Tibial artery (tissue), 4 donors: ENCODE measurements around the gene TBCD.

Source experiments
- DNase-seq, 2 donors: peaks; one replicate each; pipeline ENCODE4 v3.0.0-alpha.2; 2019
- H3K27ac ChIP-seq, 2 donors: fragments of 200-600 bp; sonication (generic) in 1 of 2; 1 replicate in 1 of 2; 2 replicates in 1 of 2; pipeline ENCODE4 v1.5.1; 2018 to 2019; ENCODE audit warnings: mild to moderate bottlenecking in 1 of 2
- H3K27me3 ChIP-seq, 2 donors: fragments of 200-600 bp; sonication (generic) in 1 of 2; one replicate each; pipeline versions ENCODE4 v1.5.1 to v1.6.0; 2016 to 2019
- H3K36me3 ChIP-seq, 3 donors: fragments of 200-600 bp; sonication (generic) in 2 of 3; one replicate each; pipeline ENCODE4 v1.5.1; 2016 to 2019; ENCODE audit warnings: mild to moderate bottlenecking in 2 of 3
- H3K4me1 ChIP-seq, 4 donors: fragments of 200-600 bp; sonication (generic) in 2 of 4; 1 replicate in 3 of 4; 2 replicates in 1 of 4; pipeline ENCODE4 v1.5.1; 2016 to 2019
- H3K4me3 ChIP-seq, 2 donors: fragments of 200-600 bp; sonication (generic) in 1 of 2; 1 replicate in 1 of 2; 2 replicates in 1 of 2; pipeline ENCODE4 v1.5.1; 2018 to 2019; ENCODE audit warnings: mild to moderate bottlenecking in 2 of 2
- H3K9me3 ChIP-seq, 3 donors: fragments of 200-600 bp; sonication (generic) in 1 of 3; one replicate each; pipeline ENCODE4 v1.5.1; 2016 to 2019
- intact Hi-C: fragments of 100-400 bp; cut with DNase I; formaldehyde crosslinking; loops from one replicate; pipeline ENCODE4 v1.15.0; 2023; ENCODE audit warnings: low total_unique reads
- TF ChIP-seq, protein P1 (sequence below), 2 experiments: fragments of 200-600 bp in 1 of 2; fragments of 450-650 bp in 1 of 2; IDR thresholded peaks; one replicate each; pipeline ENCODE4 v1.5.1; 2017 to 2019; ENCODE audit warnings: antibody characterized with exemption in 2 of 2, mild to moderate bottlenecking in 1 of 2, moderate library complexity in 1 of 2

TBCD gene

GRCh38 chr17:82881900-82882714 lies 130.2 kb downstream of the TBCD start:
- TF ChIP-seq, protein P1, sequence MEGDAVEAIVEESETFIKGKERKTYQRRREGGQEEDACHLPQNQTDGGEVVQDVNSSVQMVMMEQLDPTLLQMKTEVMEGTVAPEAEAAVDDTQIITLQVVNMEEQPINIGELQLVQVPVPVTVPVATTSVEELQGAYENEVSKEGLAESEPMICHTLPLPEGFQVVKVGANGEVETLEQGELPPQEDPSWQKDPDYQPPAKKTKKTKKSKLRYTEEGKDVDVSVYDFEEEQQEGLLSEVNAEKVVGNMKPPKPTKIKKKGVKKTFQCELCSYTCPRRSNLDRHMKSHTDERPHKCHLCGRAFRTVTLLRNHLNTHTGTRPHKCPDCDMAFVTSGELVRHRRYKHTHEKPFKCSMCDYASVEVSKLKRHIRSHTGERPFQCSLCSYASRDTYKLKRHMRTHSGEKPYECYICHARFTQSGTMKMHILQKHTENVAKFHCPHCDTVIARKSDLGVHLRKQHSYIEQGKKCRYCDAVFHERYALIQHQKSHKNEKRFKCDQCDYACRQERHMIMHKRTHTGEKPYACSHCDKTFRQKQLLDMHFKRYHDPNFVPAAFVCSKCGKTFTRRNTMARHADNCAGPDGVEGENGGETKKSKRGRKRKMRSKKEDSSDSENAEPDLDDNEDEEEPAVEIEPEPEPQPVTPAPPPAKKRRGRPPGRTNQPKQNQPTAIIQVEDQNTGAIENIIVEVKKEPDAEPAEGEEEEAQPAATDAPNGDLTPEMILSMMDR (IDR thresholded peaks at IDR 0.05): no peak

GRCh38 chr17:82882715-82883418 lies 131.0 kb downstream of the TBCD start:
- intact Hi-C loops: no loop called here

More at GRCh38 chr17:82881900-82882714, 130.2 kb downstream of the TBCD start:
- intact Hi-C loops: no loop called here
- DNase-seq: peak; percentile 88 to 89
- Histone ChIP-seq H3K4me3 (no peak overlapping the region), H3K9me3 (no peaks in the 10 kb centered on the region), H3K27ac (peak overlapping the region; percentile 21 to 31), H3K36me3 (peaks cover 0 to 9% (median 5%) of the 10 kb centered on the region in 3 donors), H3K27me3 (no peaks in the 10 kb centered on the region), H3K4me1 (peaks cover 6 to 20% (median 11%) of the 10 kb centered on the region in 4 donors)

DNA sequence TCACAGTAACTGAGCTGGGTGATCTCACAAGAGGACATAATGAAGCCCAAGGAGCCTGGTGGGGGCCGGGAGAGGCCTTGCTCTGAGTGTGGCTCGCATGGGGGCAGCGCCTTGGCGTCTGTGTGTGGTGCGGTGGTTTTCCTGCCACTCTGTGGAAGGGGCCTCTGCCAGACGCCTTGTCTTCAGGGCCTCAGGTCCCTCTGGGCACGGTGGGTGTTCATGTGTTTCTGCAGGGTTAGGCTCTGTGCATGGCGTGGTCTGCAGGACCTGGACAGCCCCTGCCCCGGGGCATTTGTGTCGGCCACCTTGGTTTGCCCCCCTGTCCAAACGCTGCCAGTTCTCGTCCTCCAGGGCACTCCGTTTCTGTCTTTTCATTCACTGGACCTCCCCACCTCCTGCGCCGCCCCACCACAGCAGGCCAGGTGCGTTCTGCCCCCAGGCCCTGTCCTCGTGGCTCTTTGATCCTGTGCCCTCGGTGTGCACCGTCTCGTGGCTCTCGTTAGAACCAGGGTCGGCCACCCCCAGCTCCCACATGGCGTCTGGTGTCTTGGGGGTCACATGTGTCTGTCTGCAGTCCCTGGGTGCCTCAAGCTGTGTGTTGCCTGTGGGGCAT lies 131.7 kb downstream of the TBCD start:
- Histone ChIP-seq H3K4me1 (peaks cover 0 to 15% (median 9%) of the 10 kb centered on the region in 4 donors), H3K27me3 (no peaks in the 10 kb centered on the region), H3K9me3 (no peaks in the 10 kb centered on the region), H3K36me3 (peaks cover 0 to 9% (median 5%) of the 10 kb centered on the region in 3 donors), H3K27ac (no peak overlapping the region), H3K4me3 (no peak overlapping the region)
- no peak for DNase-seq
- TF ChIP-seq, protein P1 (IDR thresholded peaks at IDR 0.05): no peak
- intact Hi-C loops: no loop called here

More at GRCh38 chr17:82882715-82883418, 131.0 kb downstream of the TBCD start:
- Histone ChIP-seq H3K27ac (peak overlapping the region in 1 of 2 donors; percentile 21), H3K4me3 (no peak overlapping the region), H3K9me3 (no peaks in the 10 kb centered on the region), H3K4me1 (peaks cover 0 to 15% (median 8%) of the 10 kb centered on the region in 4 donors), H3K36me3 (peaks cover 0 to 9% (median 5%) of the 10 kb centered on the region in 3 donors), H3K27me3 (no peaks in the 10 kb centered on the region)
- TF ChIP-seq, protein P1 (IDR thresholded peaks at IDR 0.05): no peak
- DNase-seq: no peak

DNA sequence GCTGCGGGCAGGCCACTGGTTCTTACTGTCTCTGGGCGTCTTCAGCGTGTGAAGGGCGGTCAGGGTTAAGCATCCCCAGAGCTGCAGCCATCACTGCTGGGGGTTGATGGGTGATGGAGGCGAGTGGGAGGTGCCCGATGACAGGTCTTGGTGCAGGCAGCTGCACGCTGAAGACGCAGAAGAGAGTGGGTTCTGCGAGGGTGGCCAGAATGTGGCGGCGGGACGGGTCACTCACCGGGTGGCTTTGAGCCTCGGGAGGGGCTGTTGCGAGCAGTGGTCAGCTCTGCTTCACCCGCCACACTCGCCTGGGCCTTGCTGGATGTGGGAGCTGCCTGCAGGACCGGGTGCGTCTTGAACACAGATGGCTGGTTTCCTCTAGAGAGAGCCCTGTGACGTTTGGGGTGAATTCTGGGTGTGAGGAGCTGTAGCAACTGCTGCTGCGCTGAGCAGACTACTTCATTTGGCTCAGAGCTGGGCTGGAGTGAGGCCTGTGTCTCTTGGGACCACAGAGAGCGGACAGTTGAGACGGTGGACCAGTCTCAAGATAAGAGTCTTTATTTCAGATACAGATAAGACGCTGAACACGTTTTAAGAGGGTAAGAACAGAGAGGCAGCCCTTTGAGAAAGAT lies 132.6 kb downstream of the TBCD start:
- Histone ChIP-seq H3K4me3 (no peak overlapping the region), H3K4me1 (peaks cover 0 to 22% (median 12%) of the 10 kb centered on the region in 4 donors), H3K27me3 (no peaks in the 10 kb centered on the region), H3K9me3 (no peaks in the 10 kb centered on the region), H3K27ac (no peak overlapping the region), H3K36me3 (peaks cover 0 to 9% (median 5%) of the 10 kb centered on the region in 3 donors)
- intact Hi-C loops: no loop called here
- DNase-seq: no peak
- TF ChIP-seq, protein P1 (IDR thresholded peaks at IDR 0.05): no peak

GRCh38 chr17:82884970-82885353 lies 133.1 kb downstream of the TBCD start:
- Histone ChIP-seq H3K9me3 (no peaks in the 10 kb centered on the region), H3K27ac (no peak overlapping the region), H3K36me3 (peaks cover 0 to 10% (median 8%) of the 10 kb centered on the region in 3 donors), H3K4me3 (no peak overlapping the region), H3K27me3 (no peaks in the 10 kb centered on the region), H3K4me1 (peaks cover 0 to 23% (median 12%) of the 10 kb centered on the region in 4 donors)
- DNase-seq: no peak
- intact Hi-C loops: no loop called here
- TF ChIP-seq, protein P1 (IDR thresholded peaks at IDR 0.05): no peak
